Cardiac fibroblast (primary cell): ENCODE data around the gene PTPRG.
"Not testable (repeated sequence)": the region's sequence is repeated elsewhere in the genome, so short reads cannot be mapped to it uniquely, and the experiment has no call there.

Experiments used
- DNase-seq, 2 donors: peaks; one replicate each; pipeline versions ENCODE4 v3.0.0 to v3.0.0-alpha.2; 2010; ENCODE audit warnings: low read depth in 2 of 2
- H3K4me3 ChIP-seq, 2 donors: replicated peaks in 1 of 2; 1 replicate in 1 of 2; 2 replicates in 1 of 2; pipeline ENCODE4 v1.5.1; 2011; ENCODE audit warnings: low read depth in 2 of 2, low read length in 2 of 2, mild to moderate bottlenecking in 2 of 2, moderate library complexity in 1 of 2
- TF ChIP-seq, protein P1 (sequence below): IDR thresholded peaks from one replicate; pipeline ENCODE4 v1.5.1; 2011; ENCODE audit warnings: low read depth, mild to moderate bottlenecking, low read length, inconsistent platforms

PTPRG gene

DNA sequence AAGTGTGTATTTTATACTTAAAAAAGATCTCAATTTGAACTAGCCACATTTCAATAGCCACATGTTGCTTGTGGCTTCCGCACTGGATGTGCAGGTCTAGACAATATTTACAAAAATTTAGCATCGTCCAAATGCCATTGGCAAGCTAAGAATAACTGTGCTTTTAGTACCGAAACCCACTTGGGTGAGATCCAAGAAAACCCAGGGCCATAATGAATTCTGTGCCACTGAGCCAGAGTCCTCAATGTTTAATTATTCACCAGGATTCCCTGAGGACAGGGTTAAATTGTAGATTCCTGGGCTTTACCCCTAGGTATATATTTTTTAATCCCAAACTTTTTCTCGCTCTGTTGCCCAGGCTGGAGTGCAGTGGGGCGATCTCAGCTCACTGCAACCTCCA lies 22.9 kb upstream of the PTPRG start:
- no peak for DNase-seq
- no peak overlapping the region for H3K4me3 ChIP-seq
- TF ChIP-seq, protein P1, sequence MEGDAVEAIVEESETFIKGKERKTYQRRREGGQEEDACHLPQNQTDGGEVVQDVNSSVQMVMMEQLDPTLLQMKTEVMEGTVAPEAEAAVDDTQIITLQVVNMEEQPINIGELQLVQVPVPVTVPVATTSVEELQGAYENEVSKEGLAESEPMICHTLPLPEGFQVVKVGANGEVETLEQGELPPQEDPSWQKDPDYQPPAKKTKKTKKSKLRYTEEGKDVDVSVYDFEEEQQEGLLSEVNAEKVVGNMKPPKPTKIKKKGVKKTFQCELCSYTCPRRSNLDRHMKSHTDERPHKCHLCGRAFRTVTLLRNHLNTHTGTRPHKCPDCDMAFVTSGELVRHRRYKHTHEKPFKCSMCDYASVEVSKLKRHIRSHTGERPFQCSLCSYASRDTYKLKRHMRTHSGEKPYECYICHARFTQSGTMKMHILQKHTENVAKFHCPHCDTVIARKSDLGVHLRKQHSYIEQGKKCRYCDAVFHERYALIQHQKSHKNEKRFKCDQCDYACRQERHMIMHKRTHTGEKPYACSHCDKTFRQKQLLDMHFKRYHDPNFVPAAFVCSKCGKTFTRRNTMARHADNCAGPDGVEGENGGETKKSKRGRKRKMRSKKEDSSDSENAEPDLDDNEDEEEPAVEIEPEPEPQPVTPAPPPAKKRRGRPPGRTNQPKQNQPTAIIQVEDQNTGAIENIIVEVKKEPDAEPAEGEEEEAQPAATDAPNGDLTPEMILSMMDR = no peak

DNA sequence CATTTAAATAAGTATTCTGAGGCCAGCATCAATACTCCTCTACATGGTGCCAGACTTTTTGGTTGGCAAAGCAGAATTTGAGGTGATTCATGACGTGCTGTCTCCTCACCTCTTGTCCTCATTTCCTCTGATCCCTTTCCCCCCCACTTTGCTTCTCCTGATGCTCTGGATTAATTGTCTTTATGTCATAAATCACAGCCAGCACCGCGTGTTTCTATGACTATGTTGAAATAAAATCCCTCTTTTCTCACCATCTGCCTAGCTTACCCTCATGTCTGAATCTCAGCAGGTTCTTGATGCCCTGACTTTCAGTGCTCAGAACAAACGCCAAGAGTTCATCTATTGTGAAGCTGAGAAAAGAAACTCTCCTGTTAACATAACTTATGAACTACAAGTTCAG lies 19.7 kb upstream of the PTPRG start:
- DNase-seq = no peak
- no peak overlapping the region for H3K4me3 ChIP-seq
- TF ChIP-seq, protein P1 = no peak

GRCh38 chr3:61545716-61546115 lies 15.7 kb upstream of the PTPRG start:
- TF ChIP-seq, protein P1 = no peak
- no peak overlapping the region for H3K4me3 ChIP-seq
- no peak for DNase-seq

DNA sequence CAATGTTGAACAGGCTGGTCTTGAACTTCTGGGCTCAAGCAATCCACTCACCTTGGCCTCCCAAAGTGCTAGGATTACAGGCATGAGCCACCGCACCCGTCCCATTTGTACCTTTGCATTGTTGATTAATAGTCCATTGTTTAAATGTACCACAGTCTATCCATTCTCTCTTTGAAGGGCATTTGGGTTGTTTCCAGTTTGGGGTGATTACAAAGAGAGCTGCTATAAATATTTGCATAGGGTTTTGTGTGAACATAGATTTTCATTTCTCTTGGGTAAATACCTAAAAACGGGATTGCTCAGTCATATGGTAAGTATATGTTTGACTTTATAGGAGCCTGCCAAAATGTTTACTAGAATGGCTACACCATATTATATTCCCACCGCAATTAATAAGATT lies 13.7 kb upstream of the PTPRG start:
- no peak overlapping the region for H3K4me3 ChIP-seq
- TF ChIP-seq, protein P1 = no peak
- DNase-seq = no peak

DNA sequence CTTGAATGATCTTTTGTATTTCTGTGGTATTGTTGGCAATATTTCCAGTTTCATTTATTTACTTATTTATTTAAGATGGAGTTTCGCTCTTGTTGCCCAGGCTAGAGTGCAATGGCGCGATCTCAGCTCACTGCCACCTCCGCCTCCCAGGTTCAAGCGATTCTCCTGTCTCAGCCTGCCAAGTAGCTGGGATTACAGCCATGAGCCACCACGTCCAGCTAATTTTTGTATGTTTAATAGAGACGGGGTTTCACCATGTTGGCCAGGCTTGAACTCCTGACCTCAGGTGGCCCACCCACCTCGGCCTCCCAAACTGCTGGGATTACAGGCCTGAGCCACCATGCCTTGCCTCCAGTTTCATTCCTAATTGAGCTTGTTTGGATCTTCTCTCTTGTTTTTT lies 8.7 kb upstream of the PTPRG start:
- not testable (repeated sequence) for H3K4me3 ChIP-seq, DNase-seq

GRCh38 chr3:61559136-61559731 lies 2.1 kb upstream of the PTPRG start:
- no peak overlapping the region for H3K4me3 ChIP-seq
- DNase-seq = peak in 1 of 2 donors; percentile 46
- TF ChIP-seq, protein P1 = peak; percentile 37

- H3K4me3 ChIP-seq = peak overlapping the region; percentile 87 to 97
- peak; percentile 89 to 91 for DNase-seq
Observed at GRCh38 chr3:61560517-61561373, 626 bp upstream of the PTPRG start.

More at GRCh38 chr3:61560517-61561373, 626 bp upstream of the PTPRG start:
- TF ChIP-seq, protein P1 = peak; percentile 28
